NCI-H345 treated with DMSO at 0.1 percent for 48 hours (cell line): ENCODE results near the gene STAT3.
A peak's percentile ranks its signal among the peaks of the same experiment; 100 is the strongest.

Experiments
- DNase-seq: peaks from one replicate; lab custom pipeline; 2025; ENCODE audit not compliant: unreplicated experiment; lab: John Stamatoyannopoulos, UW

Gene STAT3

DNA sequence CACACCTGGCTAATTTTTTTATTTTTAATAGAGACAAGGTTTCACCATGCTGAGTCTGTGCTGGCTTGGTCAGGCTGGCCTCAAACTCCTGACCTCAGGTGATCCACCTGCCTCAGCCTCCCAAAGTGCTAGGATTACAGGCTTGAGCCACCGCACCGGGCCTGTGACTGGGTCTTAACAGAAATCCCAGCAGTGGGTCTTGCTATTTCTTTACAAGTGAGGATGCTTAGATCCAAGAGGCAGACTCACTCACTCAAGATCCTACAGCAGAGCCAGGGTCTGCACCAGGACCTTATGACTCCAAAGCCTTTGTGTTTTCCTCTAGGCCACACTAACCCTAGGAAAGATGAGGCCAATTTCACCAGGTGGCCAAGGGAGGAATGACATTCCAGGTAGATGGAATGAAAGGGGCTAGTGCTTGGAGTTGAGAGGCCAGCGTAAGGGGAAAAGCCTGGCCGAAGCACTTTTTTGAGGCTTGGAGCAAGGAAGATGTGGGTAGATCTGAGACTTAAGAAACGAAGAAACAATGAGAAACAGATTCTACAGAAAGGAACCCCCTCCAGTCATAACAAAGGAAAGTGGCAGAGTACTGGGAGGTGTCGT lies 105.7 kb downstream of the STAT3 start:
- DNase-seq, result no peak

DNA sequence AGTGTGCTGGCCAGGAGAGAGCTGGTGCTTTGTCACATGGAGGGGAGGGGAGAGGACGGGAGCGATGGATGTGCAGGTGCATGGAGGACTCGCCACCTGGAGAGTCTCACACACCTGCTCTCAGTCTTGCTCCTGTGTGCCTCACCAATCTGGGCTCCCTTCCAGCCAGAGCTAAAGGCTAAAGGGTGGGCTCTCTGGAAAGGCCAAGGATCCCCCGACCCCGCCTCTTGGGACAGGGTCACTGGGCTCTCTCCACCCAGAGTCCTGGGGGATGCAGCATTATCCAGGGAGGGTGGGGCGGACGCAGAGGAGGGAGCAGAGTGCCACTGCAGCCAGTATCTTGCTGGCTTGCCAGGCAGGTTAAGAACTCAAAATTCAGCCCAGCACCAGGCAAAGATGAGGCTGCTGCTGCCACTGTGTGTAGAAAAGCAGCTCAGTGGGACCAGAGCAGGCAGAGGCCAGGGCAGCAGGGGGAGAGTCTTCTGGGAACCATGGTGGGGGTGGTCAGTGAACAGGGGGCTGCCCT lies 106.6 kb downstream of the STAT3 start:
- peak; percentile 81 for DNase-seq

DNA sequence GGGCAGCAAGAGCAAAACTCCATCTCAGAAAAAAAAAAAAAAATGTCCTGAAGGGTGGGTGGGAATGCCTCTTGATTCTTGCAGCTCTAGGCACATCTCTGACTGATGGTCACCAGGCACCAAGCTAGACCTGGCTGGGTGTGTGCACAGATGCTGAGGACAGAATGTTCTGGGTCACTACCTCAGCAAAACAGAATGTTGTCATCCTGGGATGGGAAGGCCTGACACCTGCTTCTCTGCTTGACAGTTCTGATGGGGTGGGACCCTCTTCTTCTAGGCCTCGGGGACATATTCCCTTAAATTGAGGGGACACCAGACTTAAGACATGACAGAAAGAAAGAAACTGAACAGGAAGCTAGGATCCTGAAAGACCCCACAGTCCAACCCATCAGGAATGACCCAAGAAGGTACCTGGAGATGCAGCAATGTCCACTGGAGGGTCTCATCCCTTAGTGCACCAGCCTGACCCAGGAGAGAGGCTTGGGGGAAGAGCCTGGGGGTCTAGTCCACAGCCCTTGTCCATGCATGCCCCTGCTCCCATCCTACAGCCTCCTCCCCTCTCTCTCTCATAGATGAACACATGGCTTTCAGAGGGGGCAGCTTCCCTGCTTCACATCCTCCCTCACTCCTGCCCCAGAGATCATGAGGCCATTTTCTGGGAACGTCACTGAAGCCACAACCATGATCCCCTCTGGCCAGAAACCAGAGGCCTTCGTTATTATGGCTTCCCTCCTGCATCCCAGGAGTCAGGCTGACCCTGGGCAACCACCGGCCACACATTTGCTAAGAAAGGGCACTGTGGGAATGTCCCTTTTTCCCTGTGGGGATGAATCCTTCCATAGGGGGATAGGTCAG lies 108.2 kb downstream of the STAT3 start:
- no peak for DNase-seq

- no peak for DNase-seq
Measured at GRCh38 chr17:42277342-42277712, 110.9 kb downstream of the STAT3 start.

GRCh38 chr17:42276609-42277341 lies 111.5 kb downstream of the STAT3 start:
- DNase-seq, result no peak

DNA sequence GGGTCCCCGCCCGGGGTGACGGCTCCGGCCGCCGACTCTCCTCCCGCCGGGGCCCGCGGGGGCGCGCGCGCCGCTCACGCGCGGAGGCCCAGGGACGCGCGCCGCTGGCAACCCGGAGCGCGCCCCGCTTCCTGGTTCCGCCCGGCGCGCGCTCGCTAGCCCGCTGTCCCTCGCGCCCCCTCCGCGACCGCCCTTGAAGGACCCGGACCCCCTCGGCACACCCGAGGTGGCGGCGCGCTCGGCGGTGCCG lies 112.0 kb downstream of the STAT3 start, which contains the start of gene STAT5B:
TSS of gene STAT5B (minus strand) at position 33 of the 250 bp plus-strand sequence. CDS start 44,264 bp downstream, outside the sequence.
- peak; percentile 35 for DNase-seq

DNA sequence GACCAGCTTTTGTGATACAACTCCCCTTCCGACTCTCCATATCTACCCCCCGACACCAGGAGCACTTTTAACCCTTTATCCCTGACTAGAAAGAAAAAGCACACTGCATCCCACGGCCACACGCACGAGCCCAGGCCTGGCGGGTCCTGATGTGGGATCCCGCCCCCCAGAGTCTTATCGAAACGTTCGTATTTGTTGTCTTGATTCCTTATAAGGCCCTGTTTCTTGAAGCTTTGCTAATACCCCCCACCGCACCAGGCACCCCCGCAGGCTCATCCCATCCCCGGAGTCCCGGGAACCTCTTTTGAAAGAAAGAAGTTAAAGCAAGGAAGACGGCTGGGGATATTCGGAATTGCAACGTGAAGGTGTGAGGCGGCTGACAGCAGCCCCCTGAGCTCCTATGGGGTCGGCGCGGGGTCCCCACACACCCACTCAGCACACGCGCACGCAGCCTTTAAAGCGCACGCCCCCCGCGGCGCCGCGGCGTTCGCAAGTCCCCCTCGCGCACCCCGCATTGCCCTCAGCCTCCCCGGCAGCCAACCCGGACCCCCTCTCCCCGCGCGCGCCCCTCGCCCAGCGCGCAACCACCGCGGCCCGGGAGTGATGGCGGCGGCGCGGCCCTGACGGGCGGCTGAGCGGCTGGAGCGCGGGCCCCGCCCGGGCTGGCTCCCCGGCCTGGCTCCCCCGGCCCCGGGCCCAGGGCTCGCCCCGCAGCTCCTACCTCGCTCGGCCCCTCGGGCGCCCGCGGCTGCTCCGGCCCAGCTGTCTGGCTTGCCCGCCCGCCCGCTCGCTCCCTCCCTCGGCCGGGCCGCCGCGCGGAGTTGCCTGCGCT lies 112.5 kb downstream of the STAT3 start:
- no peak for DNase-seq

GRCh38 chr17:42274812-42275526 lies 113.3 kb downstream of the STAT3 start:
- DNase-seq, result no peak

DNA sequence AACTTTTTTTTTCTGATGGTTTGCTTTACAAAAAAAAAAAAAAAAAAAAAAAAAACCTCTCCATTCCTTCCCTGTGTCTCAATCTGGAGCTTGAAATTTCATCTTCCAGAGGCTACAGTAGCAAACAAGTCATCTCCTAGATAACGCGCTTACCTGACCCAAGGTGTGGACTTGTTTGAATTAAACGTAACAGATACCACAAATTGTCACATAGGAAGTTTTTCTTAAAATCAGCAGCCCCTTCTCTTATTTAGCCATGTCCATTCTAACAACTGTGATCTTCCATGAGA lies 114.0 kb downstream of the STAT3 start:
- DNase-seq, result no peak

DNA sequence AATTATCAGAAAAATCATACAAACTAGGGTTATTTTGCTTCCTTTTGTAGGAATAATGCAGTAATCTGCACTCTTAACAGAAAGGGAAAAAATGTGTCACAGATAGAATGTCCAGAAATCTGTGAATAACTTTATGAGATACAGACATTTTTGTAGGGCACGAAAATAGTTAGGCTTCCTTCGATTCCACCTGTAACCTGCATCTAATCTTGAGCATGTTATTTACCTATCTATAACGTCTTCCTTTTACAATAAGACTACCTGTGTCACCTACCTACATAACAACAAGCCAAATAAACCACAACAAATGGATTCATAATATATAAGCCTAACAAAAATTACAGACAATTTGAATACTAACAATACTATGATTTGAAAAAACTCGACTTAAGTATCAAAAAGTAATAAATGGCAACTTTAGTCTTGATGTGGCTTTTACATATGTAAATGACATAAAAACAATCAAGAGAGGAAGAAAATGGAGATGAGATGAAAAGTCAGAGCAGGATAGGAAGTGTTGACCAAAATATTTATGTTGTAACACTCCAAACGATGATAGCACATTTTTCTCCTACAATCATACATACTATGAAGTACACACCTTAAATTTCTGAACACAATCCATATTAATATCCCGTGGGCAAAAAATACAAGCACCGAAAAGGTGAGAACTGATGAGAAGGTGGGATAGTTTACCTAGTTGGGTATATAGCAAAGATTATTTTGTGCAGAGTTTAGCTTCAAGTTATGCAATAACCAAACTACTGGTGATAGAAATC lies 114.6 kb downstream of the STAT3 start:
- no peak for DNase-seq

DNA sequence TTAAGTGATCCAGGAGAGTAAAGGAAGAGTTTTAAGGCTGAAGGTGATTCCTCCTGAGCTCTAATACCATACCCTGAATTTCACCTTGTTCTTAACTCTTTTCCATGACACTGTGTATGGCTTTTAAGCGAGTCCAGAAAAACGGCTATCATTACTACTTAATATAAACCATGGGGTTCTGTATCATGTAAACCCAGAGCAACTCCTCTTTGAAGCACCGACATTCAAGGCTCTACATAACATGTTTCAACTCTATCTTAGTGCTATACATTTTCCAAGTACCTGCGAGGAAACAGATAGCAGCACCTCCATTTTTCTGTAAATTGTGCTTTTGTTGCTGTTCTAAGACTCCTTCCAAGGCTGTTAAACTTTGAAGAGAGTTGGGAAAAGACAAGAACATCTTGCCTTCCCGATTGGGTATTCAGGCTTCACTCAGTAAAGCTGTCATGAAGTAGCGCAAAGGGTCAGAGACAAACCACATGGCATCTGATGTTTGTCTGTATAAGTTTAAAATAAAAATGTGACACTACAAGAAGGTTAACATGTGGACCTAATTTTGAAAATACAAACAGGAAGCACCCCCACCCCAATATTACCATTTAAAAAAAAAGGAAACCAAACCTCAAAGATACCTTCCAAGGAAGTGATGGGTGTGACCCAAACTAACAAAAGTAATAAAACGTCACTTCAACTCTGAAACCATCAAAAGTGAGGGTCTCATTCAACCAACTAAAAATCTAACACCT lies 115.9 kb downstream of the STAT3 start:
- no peak for DNase-seq

GRCh38 chr17:42271779-42272035 lies 116.5 kb downstream of the STAT3 start:
- DNase-seq, result no peak

- DNase-seq, result no peak
Measured at GRCh38 chr17:42271006-42271778, 117.0 kb downstream of the STAT3 start.

DNA sequence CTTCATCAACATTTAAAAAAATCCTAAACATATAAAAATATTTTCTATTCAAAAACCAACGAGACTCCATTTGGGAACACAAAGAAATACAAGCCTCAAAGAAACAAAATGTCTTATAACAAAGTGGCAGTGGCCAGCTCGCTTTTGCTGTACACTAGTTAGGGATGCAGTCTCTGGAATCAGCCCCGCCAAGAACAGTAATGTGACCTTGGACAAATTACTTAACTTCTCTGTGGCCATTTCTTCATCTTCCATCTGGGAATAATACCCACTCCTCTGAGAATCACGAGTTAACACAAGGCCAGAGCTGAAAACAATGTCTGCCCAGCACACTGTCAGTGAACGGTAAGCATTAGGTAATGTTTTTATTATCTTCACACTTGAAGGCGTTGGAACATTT lies 117.6 kb downstream of the STAT3 start:
- no peak for DNase-seq

- DNase-seq, result no peak
Measured at GRCh38 chr17:42270170-42270535, 118.1 kb downstream of the STAT3 start.

DNA sequence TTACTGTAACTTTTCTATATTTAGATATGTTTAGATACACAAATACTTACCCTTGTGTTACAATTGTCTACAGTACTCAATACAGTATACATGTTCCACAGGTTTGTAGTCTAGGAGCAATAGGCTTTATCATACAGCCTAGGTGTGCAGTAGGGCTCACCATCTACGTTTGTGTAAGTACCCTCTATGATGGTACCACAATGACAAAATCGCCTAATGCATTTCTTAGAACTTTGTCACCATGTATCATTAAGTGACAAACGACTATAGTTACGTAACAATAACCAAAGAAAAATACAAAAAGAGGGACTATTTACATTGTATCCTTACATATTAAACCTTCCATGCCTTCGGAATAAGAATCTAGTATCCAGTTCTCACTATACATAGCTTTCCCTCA lies 120.0 kb downstream of the STAT3 start:
- DNase-seq, result no peak

DNA sequence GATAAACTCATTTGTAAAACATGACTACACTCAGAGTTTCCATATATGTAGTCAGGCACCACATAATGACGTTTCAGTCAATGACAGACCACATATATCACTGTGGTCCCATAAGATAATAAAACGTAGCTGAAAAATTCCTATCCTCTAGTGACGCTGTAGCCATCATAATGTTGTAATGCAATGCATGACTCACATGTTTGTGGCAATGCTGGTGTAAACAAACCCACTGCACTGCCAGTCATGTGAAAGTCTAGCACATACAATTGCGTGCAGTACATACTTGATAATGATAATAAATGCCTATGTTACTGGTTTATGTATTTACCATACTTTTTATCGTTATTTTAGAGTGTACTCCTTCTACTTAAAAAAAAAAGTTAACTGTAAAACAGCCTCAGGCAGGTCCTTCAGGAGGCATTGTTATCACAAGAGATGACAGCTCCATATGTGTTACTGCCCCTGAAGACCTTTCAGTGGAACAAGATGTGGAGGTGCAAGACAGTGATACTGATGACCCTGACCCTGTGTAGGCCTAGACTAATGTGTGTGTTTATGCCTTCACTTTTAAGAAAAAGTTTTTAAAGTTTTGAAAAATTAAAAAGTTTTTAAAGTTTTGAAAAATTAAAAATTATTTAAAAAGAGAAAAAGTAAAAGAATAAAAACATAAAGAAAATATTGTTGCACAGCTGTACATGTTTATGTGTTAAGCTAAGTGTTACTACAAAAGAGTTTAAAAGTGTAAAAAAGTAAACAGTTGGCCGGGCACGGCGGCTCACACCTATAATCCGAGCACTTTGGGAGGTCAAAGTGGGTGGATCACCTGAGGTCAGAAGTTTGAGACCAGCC lies 121.1 kb downstream of the STAT3 start:
- DNase-seq, result no peak

DNA sequence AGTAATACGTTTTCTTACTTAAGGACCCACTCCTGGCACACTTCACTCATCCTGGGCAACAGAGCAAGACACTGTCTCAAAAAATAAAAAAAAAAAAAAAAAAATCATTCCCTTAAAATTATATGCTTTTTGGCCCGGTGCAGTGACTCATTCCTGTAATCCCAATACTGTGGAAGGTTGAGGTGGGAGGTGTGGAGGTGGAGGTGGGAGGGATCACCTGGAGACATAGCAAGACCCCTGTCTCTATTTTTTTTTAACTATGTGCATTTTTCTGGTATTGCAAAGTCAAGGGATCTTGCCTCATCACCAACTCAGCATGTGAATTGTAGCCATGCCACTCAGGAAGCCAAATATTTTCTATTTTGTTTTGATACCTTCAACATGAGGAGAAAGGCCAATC lies 121.8 kb downstream of the STAT3 start:
- DNase-seq, result no peak
